ENCODE results near the gene PRM3.

Gene PRM3

GRCh38 chr16:11280616-11281522 is 7.4 kb upstream of the PRM3 start, which contains the start of gene PRM1:
PRM1 (minus strand) TSS chr16:11281330; CDS start chr16:11281238, 92 bp downstream.
- DNase-seq (ENCODE audit: low spot score) = no peak

DNA sequence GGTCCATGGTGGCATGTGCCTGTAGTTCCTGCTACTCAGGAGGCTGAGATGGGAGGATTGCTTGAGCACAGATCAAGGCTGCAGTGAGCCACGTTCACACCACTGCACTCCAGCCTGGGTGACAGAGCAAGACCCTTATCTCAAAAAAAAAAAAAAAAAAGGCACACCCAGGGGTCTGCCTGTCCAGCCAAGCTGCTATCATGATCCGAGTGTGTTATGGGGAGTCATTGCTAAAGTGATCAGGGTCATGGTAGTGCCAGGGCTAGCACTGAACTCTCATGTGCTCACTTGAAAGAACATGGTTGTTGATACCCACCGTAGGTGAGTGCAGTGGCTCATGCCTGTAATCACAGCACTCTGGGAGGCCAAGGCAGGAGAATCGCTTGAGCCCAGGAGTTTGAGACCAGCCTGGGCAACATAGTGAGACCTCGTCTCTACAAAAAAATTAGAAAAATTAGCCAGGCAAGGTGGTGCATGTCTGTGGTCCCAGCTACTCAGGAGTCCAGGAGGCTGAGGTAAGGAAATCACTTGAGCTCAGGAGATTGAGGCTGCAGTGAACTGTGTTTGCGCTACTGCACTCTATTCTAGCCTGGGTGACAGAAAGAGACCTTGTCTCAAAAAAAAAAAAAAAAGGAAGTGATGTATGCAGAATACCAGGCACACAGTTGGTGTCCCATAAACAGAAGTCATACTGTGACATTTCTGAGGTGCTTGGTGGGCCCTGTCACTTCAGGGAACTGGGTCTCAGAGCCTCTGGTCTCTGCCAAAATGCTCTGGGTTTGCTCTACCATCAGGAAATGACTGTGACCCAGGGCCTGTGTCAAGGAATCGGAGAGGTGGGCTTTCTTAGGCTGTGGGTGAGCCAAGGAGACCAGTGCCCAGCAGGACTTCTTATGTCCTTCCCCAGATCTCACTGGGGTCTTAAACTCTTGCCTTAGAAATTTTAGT is 5.5 kb upstream of the PRM3 start:
- DNase-seq (ENCODE audit: low spot score) = no peak

DNA sequence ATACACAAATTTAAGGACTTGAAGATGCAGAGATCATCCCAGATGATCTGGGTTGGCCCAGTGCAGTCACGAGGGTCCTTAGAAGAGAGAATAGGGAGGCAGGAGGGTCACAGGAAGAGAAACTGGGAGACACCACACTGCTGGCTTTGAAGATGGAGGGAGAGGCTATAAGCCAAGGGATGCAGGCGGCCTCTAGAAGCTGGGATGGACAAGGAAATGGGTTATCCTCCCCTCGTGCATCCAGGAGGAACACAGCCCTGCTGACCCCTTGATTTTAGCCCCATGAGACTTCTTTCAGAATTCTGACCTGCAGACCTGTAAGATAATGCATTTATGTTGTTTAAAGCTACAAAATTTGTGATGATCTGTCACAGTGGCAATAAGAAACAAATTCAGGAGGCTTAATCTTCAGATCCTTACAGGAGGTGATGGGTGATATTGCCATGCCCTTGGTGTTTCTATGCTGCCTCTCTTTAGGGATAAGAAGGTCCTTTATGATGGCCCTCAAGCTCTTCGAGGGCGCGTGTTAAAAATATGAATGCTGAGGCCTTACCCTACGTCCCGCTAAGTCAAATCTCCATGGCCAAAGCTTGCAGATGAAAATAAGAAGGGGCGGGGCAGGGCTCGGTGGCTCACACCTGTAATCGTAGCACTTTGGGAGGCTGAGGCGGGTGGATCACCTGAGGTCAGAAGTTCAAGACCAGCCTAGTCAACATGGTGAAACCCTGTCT is 4.3 kb upstream of the PRM3 start:
- DNase-seq (ENCODE audit: low spot score) = no peak

DNA sequence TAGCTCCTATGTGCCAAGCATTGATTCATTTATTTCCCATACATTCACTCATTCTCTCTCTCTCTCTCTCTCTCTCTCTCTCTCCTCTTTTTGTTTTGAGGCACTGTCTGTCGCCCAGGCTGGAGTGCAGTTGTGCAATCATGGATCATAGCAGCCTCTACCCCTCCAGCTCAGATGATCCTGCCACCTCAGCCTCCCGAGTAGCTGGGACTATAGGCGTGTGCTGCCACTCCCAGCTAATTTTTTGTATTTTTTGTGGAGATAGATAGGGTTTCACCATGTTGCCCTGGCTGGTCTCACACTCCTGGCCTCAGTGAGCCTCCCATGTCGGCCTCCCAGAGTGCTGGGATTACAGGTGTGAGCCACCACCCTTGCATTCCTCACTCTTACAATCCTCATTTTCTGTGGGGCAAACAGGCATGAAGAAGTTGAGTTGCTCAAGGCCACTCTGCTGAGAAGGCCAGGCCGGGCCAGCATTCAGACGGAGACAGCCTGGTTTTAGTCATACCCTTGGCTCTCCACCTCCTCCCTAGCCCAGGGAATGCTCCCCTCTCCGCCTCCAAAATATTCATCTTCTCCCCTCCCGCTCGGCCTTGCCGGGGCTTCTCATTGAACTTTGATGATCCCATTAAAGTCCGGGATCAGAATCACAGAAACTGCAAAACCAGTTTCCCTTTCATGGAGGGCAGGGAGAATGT is 3.6 kb upstream of the PRM3 start:
- DNase-seq (ENCODE audit: low spot score) = no peak

GRCh38 chr16:11276143-11276895 is 2.9 kb upstream of the PRM3 start, which contains the start of gene PRM2:
PRM2 (minus strand) TSS chr16:11276480; CDS start chr16:11276370, 110 bp downstream.
- DNase-seq (ENCODE audit: low spot score) = no peak

DNA sequence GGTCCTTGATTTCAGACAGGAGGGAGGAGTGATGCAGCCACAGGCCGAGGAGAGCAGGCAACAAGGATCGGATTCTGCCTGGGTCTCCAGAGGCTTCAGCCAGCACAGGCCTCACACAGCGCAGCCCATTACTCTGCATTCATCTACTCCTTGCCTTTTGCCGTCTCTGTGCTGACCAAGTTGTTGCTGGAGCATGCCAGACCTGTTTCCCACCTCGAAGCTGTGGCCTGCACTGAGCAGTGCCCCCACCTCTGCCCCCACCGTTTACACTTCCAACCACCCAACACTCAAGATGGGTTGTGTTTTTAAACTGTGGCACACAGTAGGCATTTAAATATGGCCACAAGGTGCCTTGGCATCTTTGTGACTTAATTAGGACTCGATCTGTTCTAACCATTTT is 1.5 kb upstream of the PRM3 start:
- DNase-seq (ENCODE audit: low spot score) = no peak

DNA sequence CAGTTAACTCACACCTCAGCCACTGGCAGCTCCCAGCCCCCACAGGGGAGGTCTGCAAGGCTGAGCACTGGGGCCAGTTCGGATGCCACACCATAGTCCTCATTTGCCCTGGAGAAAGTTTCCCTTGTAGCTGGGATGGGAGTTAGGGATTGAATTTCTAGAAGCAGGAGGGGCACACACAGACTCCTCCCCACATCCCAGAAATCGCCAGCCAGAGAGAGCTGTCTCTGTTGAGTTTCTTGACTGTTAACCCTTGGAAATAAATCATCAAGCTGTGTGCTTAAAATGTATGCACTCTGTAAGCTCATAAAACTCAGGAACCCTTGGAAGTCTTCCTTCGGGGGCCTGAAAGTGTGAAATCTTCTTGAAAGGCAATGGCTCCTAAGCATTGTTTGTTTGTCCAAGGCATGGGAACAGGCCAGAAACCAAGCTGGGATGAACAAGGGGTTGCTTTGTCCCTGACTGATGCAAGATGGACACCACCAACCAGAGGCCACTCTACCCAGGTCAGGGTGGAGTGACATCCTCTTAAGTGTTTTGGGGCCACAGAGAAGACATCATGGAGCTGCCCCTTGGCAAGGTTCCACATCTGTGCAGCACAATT is 394 bp upstream of the PRM3 start:
- DNase-seq (ENCODE audit: low spot score) = no peak

DNA sequence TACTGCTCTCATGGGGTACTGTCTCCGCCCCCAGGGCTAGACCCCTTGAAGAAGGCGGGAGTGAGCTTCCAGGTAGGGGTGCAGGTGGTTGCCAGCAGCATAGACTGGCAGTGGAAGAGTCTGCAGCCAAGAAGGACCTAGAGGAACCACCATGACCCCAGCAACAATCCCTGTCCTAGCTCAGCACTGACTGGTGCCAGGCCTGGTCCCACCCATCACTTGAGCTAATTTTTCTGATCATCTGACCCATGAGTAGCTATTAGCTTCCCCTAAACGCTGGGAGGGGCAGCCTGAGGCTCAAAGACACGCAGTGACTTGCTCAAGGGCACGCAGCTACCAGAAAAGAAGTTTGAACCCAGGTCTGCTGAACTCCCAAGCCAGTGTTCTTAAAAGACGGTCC is 945 bp downstream of the PRM3 start:
- no peak for DNase-seq (ENCODE audit: low spot score)

DNA sequence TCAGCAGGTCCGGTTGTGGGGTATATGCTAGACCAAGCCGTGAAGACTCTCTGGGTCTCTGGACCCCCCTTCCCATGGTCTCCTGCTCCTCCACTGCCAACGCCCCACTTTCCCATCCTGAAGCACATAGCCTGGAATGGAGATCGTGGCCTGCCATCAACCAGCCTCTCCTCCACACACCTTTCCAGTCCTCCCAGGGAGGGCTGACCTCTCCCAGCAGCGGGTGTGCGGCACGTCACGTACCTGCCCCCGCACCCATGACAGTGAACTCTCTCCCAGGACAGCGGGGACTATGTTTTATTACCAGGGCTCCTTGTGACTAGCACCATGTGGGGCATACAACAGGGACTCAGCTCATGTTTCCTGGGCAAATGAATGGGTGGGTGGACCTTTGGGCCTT is 1.8 kb downstream of the PRM3 start:
- no peak for DNase-seq (ENCODE audit: low spot score)

DNA sequence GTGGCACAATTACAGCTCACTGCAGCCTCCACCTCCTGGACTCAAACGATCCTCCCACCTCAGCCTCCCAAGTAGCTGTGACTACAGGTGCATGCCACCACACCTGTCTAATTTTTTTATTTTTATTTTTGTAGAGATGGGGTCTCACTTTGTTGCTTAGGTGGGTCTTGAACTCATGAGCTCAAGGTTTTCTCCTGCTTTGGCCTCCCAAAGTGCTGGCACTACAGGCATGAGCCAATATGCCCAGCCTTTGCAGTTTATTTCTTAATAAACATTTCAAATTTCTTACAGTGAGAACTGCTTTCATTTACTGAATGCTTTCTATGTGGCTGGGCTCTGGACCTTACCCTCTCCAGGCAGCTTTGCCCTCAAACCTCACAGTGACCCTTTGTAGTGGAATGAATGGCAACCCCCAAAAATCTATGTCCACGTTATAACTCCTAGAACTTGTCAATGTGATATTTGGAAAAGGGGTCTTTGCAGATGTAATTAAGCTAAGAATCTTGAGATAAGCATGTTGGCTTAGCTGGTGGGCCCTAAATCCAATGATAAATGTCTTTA is 2.7 kb downstream of the PRM3 start:
- DNase-seq (ENCODE audit: low spot score) = no peak

GRCh38 chr16:11268921-11269375 is 4.5 kb downstream of the PRM3 start, which contains the start of gene TNP2:
TNP2 (minus strand) TSS chr16:11269325; CDS start chr16:11269262, 63 bp downstream.
- no peak for DNase-seq (ENCODE audit: low spot score)

GRCh38 chr16:11265124-11265523 is 8.3 kb downstream of the PRM3 start:
- no peak for DNase-seq (ENCODE audit: low spot score)

- no peak for DNase-seq (ENCODE audit: low spot score)
Observed at GRCh38 chr16:11264155-11264832, 9.1 kb downstream of the PRM3 start.

DNA sequence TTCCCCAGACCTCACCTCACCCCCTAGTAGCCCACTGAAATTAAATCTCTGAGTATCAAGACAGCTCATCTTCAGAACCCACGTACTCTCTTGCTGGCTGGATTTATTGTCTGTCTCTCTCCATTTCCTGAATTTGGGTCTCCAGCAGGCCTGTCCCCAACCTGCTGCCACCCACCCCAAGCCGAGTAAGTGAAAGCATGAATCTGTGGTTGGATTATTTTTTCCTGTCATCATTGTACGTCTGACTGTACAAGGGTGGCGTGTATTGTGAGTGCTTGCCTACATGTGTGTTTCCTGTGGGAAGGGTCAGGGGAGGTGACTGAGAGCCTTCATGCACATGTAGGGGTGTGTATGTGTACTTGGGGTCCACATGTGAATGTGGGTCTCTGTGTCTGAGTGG is 9.7 kb downstream of the PRM3 start:
- DNase-seq (ENCODE audit: low spot score) = no peak

GRCh38 chr16:11262915-11263314 is 10.5 kb downstream of the PRM3 start:
- no peak for DNase-seq (ENCODE audit: low spot score)

DNA sequence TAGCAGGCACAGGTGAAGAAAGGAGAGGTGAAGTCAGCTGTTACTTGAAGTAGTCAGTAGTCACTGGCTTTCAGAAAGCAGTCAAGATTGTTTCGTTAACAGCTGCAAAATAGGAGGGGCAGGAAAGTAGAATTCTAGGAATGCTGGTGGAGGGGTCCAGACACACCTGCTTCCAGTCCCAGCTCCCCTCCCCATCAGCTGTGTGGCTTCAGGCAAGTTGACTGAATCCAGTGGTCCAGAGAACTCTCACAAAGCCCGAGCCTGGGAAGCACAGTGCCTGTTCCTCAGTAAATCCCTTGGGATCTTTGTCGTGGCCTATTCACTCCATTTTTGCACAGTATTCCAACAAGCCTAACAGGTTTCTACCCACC is 12.8 kb downstream of the PRM3 start:
- DNase-seq (ENCODE audit: low spot score) = no peak

DNA sequence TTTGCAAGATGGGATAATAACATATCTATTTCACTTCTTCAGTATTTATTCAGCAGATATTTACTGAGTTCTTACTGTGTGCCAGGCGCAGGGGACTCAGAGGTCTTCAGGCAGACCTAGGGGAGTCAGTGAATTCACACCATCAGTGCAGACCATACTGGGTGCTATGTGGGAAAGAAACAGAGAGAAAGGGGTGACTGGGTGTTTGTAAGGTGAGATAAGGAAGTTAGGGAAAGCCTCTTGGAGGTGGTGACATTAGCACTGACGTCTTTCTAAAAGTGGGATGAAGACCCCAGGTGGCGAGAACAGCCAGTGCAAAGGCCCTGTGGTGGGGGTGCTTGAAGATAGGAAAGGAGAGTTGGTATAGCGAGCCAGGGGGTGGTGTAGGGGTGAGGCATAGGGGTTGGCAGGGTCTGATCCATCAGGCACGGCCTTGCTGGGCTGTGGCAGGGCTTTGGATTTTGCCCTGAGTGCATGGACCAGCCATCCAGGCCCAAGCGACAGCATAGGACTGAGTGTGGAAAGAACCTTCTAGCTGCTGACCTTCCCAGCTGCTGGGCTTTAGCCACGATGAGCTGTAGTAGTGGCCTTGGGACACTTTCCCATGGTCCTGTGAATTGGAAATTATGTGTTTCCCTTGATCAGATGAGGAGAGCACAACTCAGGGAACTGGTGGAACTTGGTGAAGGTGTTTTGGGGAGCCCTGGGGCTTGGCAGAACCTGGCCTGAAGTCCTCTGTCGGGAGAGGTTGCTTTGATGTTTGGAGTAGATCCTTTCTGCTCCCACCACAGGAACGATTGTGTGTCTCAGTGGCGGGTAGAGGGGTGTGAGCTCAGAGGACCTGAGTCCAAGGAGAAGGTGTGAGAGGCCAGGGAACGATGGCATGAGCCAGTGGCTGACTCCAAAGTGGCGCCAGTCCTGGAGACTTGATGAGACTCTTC is 13.5 kb downstream of the PRM3 start:
- DNase-seq (ENCODE audit: low spot score) = no peak

Measured in AG08395 (cell line).